Naive B cell (primary cell): ENCODE measurements around the gene C6orf89. TPM values are rescaled to one million over a fixed set of nuclear protein-coding genes. Genes with fewer than 3 reads are reported as not detected.
A peak's percentile ranks its signal among the peaks of the same experiment; 100 is the strongest.

ENCODE experiments used
- ATAC-seq, 2 donors: fragments of 150-1000 bp; cut with Tn5 transposase; 2 replicates each; pipeline ENCODE4 v1.10.0; 2021; ENCODE audit warnings: low read depth in 2 of 2, mild to moderate bottlenecking in 2 of 2, moderate library complexity in 2 of 2
- DNase-seq: peaks from one replicate; pipeline ENCODE4 v3.0.0; 2022
- H3K27ac Mint-ChIP-seq, 6 donors: one replicate each; pipeline ENCODE4 v1.8.0; 2020 to 2022; ENCODE audit warnings: mild to moderate bottlenecking in 6 of 6, mixed read lengths in 6 of 6, moderate library complexity in 5 of 6, inconsistent platforms in 2 of 6
- H3K27me3 Mint-ChIP-seq, 3 donors: one replicate each; pipeline ENCODE4 v1.8.0; 2021 to 2022; ENCODE audit warnings: mixed read lengths in 3 of 3, mild to moderate bottlenecking in 1 of 3
- H3K36me3 Mint-ChIP-seq, 2 donors: one replicate each; pipeline ENCODE4 v1.8.0; 2020 to 2022; ENCODE audit warnings: mixed read lengths in 2 of 2, inconsistent platforms in 1 of 2, mild to moderate bottlenecking in 1 of 2
- H3K4me1 Mint-ChIP-seq, 3 donors: one replicate each; pipeline ENCODE4 v1.8.0; 2020 to 2022; ENCODE audit warnings: mixed read lengths in 3 of 3, inconsistent platforms in 1 of 3, mild to moderate bottlenecking in 1 of 3, moderate library complexity in 1 of 3
- H3K4me3 Mint-ChIP-seq, 8 donors: one replicate each; pipeline ENCODE4 v1.8.0; 2020 to 2022; ENCODE audit warnings: mild to moderate bottlenecking in 8 of 8, mixed read lengths in 8 of 8, moderate library complexity in 8 of 8, inconsistent platforms in 2 of 8
- H3K9me3 Mint-ChIP-seq, 7 donors: one replicate each; pipeline ENCODE4 v1.8.0; 2020 to 2022; ENCODE audit warnings: mixed read lengths in 7 of 7, mild to moderate bottlenecking in 5 of 7, inconsistent platforms in 2 of 7, moderate library complexity in 1 of 7
- polyA plus RNA-seq, 6 donors: library from polyadenylated mRNA; unstranded; fragments of 300-500 nt; fragmentation: Illumina TruSeq; gene quantifications; one replicate each; pipeline ENCODE4 v1.2.3, GENCODE V29; 2021; ENCODE audit warnings: low read depth in 6 of 6

The C6orf89 gene
- 10 to 100 TPM; 24.1 to 37.5 (median 34.4) TPM for polyA plus RNA-seq

GRCh38 chr6:36885461-36886401 lies at the start of gene C6orf89:
C6orf89 (plus strand) TSS chr6:36885952; CDS start chr6:36899445, 13,493 bp downstream.
- Mint-ChIP-seq H3K9me3 (no peaks in the 10 kb centered on the region), H3K36me3 (no peaks in the 10 kb centered on the region), H3K27me3 (no peaks in the 10 kb centered on the region), H3K27ac (peak within 1 kb of the TSS; percentile 84 to 95 (median 93)), H3K4me1 (peaks cover 22 to 36% (median 23%) of the 10 kb centered on the region in 3 donors), H3K4me3 (peak within 1 kb of the TSS; percentile 84 to 95 (median 90))
- peak; percentile 98 for ATAC-seq
- peak; percentile 95 for DNase-seq

- peak overlapping the region in 1 of 6 donors; percentile 69 for H3K27ac Mint-ChIP-seq
- peaks cover 32 to 45% (median 44%) of the 10 kb centered on the region in 3 donors for H3K27me3 Mint-ChIP-seq
- ATAC-seq (no peak), DNase-seq (no peak)
- peaks cover 14 to 24% (median 21%) of the 10 kb centered on the region in 3 donors for H3K4me1 Mint-ChIP-seq
- peak overlapping the region in 1 of 8 donors; percentile 50 for H3K4me3 Mint-ChIP-seq
- H3K36me3 Mint-ChIP-seq: no peaks in the 10 kb centered on the region
- H3K9me3 Mint-ChIP-seq: peaks cover 0 to 12% (median 0%) of the 10 kb centered on the region in 7 donors
Observed at GRCh38 chr6:36836111-36837021, 49.4 kb upstream of the C6orf89 start.

GRCh38 chr6:36837022-36837339 lies 48.8 kb upstream of the C6orf89 start:
- Mint-ChIP-seq H3K4me3 (no peak overlapping the region), H3K27me3 (peaks cover 32 to 45% (median 44%) of the 10 kb centered on the region in 3 donors), H3K36me3 (no peaks in the 10 kb centered on the region), H3K27ac (no peak overlapping the region), H3K9me3 (peaks cover 0 to 12% (median 0%) of the 10 kb centered on the region in 7 donors), H3K4me1 (peaks cover 14 to 24% (median 21%) of the 10 kb centered on the region in 3 donors)
- no peak for DNase-seq
- no peak for ATAC-seq

GRCh38 chr6:36837686-36838085 lies 48.1 kb upstream of the C6orf89 start:
- Mint-ChIP-seq H3K4me3 (peak overlapping the region in 4 of 8 donors; percentile 46 to 76 (median 59)), H3K4me1 (peaks cover 14 to 24% (median 21%) of the 10 kb centered on the region in 3 donors), H3K9me3 (peaks cover 0 to 9% (median 0%) of the 10 kb centered on the region in 7 donors), H3K36me3 (no peaks in the 10 kb centered on the region), H3K27ac (peak overlapping the region in 1 of 6 donors; percentile 71), H3K27me3 (peaks cover 32 to 45% (median 44%) of the 10 kb centered on the region in 3 donors)
- ATAC-seq (no peak), DNase-seq (no peak)

GRCh38 chr6:36838896-36839748 lies 46.6 kb upstream of the C6orf89 start, which contains the start of gene CPNE5:
CPNE5 (minus strand) TSS chr6:36839444; CDS start chr6:36839377, 67 bp downstream.
- DNase-seq (no peak), ATAC-seq (no peak)
- H3K4me3 Mint-ChIP-seq: peak within 1 kb of the TSS; percentile 70 to 92 (median 84)
- peaks cover 14 to 29% (median 21%) of the 10 kb centered on the region in 3 donors for H3K4me1 Mint-ChIP-seq
- peaks cover 28 to 45% (median 44%) of the 10 kb centered on the region in 3 donors for H3K27me3 Mint-ChIP-seq
- H3K36me3 Mint-ChIP-seq: no peaks in the 10 kb centered on the region
- H3K27ac Mint-ChIP-seq: peak within 1 kb of the TSS in 2 of 6 donors; percentile 16 to 65
- no peaks in the 10 kb centered on the region for H3K9me3 Mint-ChIP-seq

GRCh38 chr6:36839749-36840431 lies 45.9 kb upstream of the C6orf89 start:
- peak; percentile 70 to 76 for ATAC-seq
- DNase-seq: peak; percentile 38
- H3K4me1 Mint-ChIP-seq: peaks cover 14 to 29% (median 21%) of the 10 kb centered on the region in 3 donors
- no peaks in the 10 kb centered on the region for H3K36me3 Mint-ChIP-seq
- no peaks in the 10 kb centered on the region for H3K9me3 Mint-ChIP-seq
- peak overlapping the region in 2 of 6 donors; percentile 16 to 65 for H3K27ac Mint-ChIP-seq
- H3K4me3 Mint-ChIP-seq: peak overlapping the region; percentile 70 to 92 (median 84)
- peaks cover 28 to 50% (median 45%) of the 10 kb centered on the region in 3 donors for H3K27me3 Mint-ChIP-seq

GRCh38 chr6:36840432-36841403 lies 45.0 kb upstream of the C6orf89 start:
- peaks cover 11 to 29% (median 21%) of the 10 kb centered on the region in 3 donors for H3K4me1 Mint-ChIP-seq
- no peaks in the 10 kb centered on the region for H3K9me3 Mint-ChIP-seq
- peaks cover 27 to 54% (median 53%) of the 10 kb centered on the region in 3 donors for H3K27me3 Mint-ChIP-seq
- DNase-seq: peak; percentile 27
- peak overlapping the region; percentile 70 to 92 (median 81) for H3K4me3 Mint-ChIP-seq
- ATAC-seq: peak; percentile 60 to 63
- peak overlapping the region in 4 of 6 donors; percentile 16 to 91 (median 52) for H3K27ac Mint-ChIP-seq
- H3K36me3 Mint-ChIP-seq: no peaks in the 10 kb centered on the region

GRCh38 chr6:36841756-36842155 lies 44.0 kb upstream of the C6orf89 start:
- DNase-seq: no peak
- no peak for ATAC-seq
- H3K9me3 Mint-ChIP-seq: no peaks in the 10 kb centered on the region
- peaks cover 11 to 29% (median 21%) of the 10 kb centered on the region in 3 donors for H3K4me1 Mint-ChIP-seq
- H3K4me3 Mint-ChIP-seq: no peak overlapping the region
- no peaks in the 10 kb centered on the region for H3K36me3 Mint-ChIP-seq
- peak overlapping the region in 1 of 6 donors; percentile 44 for H3K27ac Mint-ChIP-seq
- peaks cover 24 to 57% (median 46%) of the 10 kb centered on the region in 3 donors for H3K27me3 Mint-ChIP-seq

GRCh38 chr6:36843170-36843569 lies 42.6 kb upstream of the C6orf89 start:
- no peak for ATAC-seq
- no peaks in the 10 kb centered on the region for H3K9me3 Mint-ChIP-seq
- peak overlapping the region in 1 of 8 donors; percentile 4 for H3K4me3 Mint-ChIP-seq
- H3K4me1 Mint-ChIP-seq: peaks cover 11 to 29% (median 21%) of the 10 kb centered on the region in 3 donors
- H3K36me3 Mint-ChIP-seq: no peaks in the 10 kb centered on the region
- peaks cover 16 to 47% (median 31%) of the 10 kb centered on the region in 3 donors for H3K27me3 Mint-ChIP-seq
- no peak overlapping the region for H3K27ac Mint-ChIP-seq
- DNase-seq: no peak

GRCh38 chr6:36844232-36845170 lies 41.3 kb upstream of the C6orf89 start:
- H3K27ac Mint-ChIP-seq: no peak overlapping the region
- H3K4me3 Mint-ChIP-seq: peak overlapping the region in 1 of 8 donors; percentile 57
- H3K27me3 Mint-ChIP-seq: peaks cover 9 to 34% (median 20%) of the 10 kb centered on the region in 3 donors
- no peaks in the 10 kb centered on the region for H3K9me3 Mint-ChIP-seq
- DNase-seq (no peak), ATAC-seq (no peak)
- H3K4me1 Mint-ChIP-seq: peaks cover 10 to 27% (median 15%) of the 10 kb centered on the region in 3 donors
- H3K36me3 Mint-ChIP-seq: no peaks in the 10 kb centered on the region
